ENCODE results near the gene PTGDR. TPM values are rescaled to one million over a fixed set of nuclear protein-coding genes. Genes with fewer than 3 reads are reported as not detected.

Gene PTGDR
- total RNA-seq, 1 experiment from 2014 or later: not detected

DNA sequence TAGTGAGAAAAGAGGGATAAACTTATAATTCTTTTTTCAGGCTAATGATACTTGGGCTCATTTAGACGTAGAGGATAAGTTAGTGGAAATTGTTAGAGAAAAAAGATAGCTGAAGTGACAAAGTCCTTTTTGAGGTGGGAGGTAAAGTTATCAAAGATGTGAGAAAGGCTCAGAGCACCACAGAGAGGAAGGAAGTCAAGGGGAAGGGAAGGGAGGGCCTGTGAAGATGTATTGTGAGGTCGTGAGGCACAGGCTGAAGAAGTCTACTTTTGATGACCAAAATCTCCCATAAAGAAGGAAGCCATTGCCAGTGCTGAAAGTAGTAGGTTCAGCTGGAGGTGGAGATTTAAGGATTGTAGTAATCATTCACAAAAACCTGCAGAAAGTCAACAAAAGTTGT lies 19.4 kb upstream of the PTGDR start:
- H3K27me3 ChIP-seq (ENCODE audit: control insufficient read depth, insufficient read depth, low read length): no peaks in the 10 kb centered on the region; the same call in 1 of the 2 replicates
- DNase-seq: no peak
- no peaks in the 10 kb centered on the region for H3K36me3 ChIP-seq (replicated peaks; ENCODE audit: control insufficient read depth, insufficient read depth, low read length)
- H3K4me3 ChIP-seq (ENCODE audit: insufficient read depth, low read depth, low read length): no peak overlapping the region

- Histone ChIP-seq H3K36me3 (replicated peaks; ENCODE audit: control insufficient read depth, insufficient read depth, low read length) (no peaks in the 10 kb centered on the region), H3K4me3 (ENCODE audit: insufficient read depth, low read depth, low read length) (no peak overlapping the region), H3K27me3 (ENCODE audit: control insufficient read depth, insufficient read depth, low read length) (no peaks in the 10 kb centered on the region; the same call in 1 of the 2 replicates)
- peak; percentile 45 for DNase-seq
These were observed 15.8 kb upstream of the PTGDR start for GRCh38 chr14:52251724-52252123.

DNA sequence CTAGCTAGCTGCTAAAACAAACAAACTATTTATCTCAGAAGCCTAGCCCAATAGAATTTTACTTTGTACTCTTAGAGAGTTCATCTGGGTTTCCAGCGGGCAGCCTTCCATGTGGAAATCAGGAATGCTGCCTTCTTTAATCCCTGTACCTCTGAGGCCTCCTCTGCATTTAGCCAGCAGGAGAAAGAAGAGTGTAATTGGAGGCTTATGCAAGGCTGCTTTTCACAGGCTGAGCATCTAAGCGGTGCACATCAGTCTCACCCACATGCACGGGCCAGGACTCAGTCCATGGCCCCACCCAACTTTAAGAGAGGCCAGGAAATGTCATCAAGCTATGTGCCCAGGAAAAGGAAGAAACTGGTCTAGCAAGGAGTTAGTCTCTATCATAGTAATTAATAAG lies 14.0 kb upstream of the PTGDR start:
- Histone ChIP-seq H3K27me3 (ENCODE audit: control insufficient read depth, insufficient read depth, low read length) (no peaks in the 10 kb centered on the region; the same call in 1 of the 2 replicates), H3K36me3 (replicated peaks; ENCODE audit: control insufficient read depth, insufficient read depth, low read length) (no peaks in the 10 kb centered on the region), H3K4me3 (ENCODE audit: insufficient read depth, low read depth, low read length) (no peak overlapping the region)
- peak; percentile 28 for DNase-seq

- Histone ChIP-seq H3K27me3 (ENCODE audit: control insufficient read depth, insufficient read depth, low read length) (no peaks in the 10 kb centered on the region; the same call in 1 of the 2 replicates), H3K36me3 (replicated peaks; ENCODE audit: control insufficient read depth, insufficient read depth, low read length) (no peaks in the 10 kb centered on the region), H3K4me3 (ENCODE audit: insufficient read depth, low read depth, low read length) (no peak overlapping the region)
- no peak for DNase-seq
These were observed 13.4 kb upstream of the PTGDR start for GRCh38 chr14:52254086-52254485.

DNA sequence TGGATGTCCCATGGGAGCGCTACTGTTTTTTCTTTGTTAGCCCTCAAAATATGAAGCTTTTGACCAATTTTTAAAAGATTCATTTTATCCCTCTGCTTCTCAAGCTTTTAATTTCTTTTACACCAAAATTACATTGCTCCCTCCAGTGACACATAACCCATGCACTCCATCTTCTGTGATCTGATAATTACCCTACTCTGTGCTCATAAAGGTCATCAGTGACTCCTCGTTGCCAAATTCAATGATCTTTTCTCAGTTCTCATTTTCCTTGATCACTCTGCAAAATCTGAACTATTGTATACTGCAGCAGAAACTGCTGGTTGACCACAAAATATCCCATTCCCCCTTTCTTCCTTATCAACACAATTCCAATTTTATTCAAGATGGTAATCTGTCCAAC lies 8.7 kb upstream of the PTGDR start:
- Histone ChIP-seq H3K36me3 (replicated peaks; ENCODE audit: control insufficient read depth, insufficient read depth, low read length) (no peaks in the 10 kb centered on the region), H3K27me3 (ENCODE audit: control insufficient read depth, insufficient read depth, low read length) (no peaks in the 10 kb centered on the region), H3K4me3 (ENCODE audit: insufficient read depth, low read depth, low read length) (no peak overlapping the region)
- no peak for DNase-seq

- DNase-seq: no peak
- Histone ChIP-seq H3K36me3 (replicated peaks; ENCODE audit: control insufficient read depth, insufficient read depth, low read length) (no peaks in the 10 kb centered on the region), H3K27me3 (ENCODE audit: control insufficient read depth, insufficient read depth, low read length) (0 out of 2 replicates have a peak, but pooled peaks cover 1% of the 10 kb centered on the region), H3K4me3 (ENCODE audit: insufficient read depth, low read depth, low read length) (no peak overlapping the region)
These were observed 8.1 kb upstream of the PTGDR start for GRCh38 chr14:52259434-52259833.

DNA sequence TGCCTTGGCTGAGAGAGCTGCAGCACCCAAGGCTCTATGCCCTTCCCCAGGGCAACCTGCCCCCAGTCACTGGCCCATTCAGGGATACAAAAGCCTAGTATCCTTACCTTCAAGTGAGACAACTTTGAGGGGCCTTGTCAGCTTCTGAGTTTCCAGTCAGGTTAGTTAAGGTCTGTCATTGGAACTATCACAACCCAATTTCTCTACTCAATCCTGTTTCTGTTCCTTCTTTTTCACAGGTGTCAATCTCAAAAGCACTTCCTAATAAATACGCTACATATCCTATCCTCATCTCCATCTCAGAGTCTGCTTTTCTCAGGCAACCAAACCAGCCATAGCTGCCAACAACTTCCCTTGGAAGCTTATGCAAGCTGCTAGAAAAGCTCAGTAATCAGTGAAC lies 4.9 kb upstream of the PTGDR start:
- no peak overlapping the region for H3K4me3 ChIP-seq (ENCODE audit: insufficient read depth, low read depth, low read length)
- H3K36me3 ChIP-seq (replicated peaks; ENCODE audit: control insufficient read depth, insufficient read depth, low read length): no peaks in the 10 kb centered on the region
- H3K27me3 ChIP-seq (ENCODE audit: control insufficient read depth, insufficient read depth, low read length): peaks cover 23% of the 10 kb centered on the region
- DNase-seq: no peak

DNA sequence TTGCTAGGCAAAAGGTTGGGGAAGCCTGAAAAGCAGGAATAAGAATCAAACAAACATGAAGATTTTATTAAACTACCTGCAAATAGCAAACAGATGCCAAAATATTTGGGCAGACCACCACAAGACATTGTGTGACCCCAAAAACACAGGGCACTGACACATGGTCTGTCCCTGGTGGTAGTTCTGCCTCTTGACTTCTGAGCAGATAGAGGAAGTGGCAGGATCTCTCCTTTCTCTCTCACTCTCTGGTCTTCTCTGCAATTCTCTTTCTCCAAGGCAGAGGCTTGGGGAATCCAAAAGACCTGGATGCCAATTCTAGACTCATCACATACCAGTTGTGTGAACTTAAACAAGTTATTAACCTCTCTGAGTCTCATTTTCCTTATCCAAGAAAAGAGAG lies 4.3 kb upstream of the PTGDR start:
- H3K4me3 ChIP-seq (ENCODE audit: insufficient read depth, low read depth, low read length): no peak overlapping the region
- DNase-seq: no peak

DNA sequence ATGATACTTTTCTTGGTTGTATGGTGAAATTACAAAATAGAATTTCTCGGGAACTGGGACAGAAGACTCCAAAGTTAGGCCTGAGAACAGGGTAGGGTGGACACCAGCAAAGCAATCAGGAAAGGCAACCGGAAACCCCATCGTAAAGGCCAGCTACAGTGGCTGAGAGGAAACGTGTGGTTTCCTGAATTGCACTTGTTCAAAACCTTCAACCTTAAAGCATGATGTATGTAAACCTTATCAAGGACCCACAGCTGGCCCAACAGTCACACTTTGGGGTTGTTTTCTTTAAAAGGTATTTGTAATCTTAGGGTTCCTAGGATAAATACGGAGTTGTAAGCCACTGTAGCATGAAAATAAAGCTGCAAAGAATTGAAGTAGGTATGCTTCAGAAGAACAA lies 2.2 kb upstream of the PTGDR start:
- Histone ChIP-seq H3K4me3 (ENCODE audit: insufficient read depth, low read depth, low read length) (no peak overlapping the region), H3K36me3 (replicated peaks; ENCODE audit: control insufficient read depth, insufficient read depth, low read length) (no peaks in the 10 kb centered on the region), H3K27me3 (ENCODE audit: control insufficient read depth, insufficient read depth, low read length) (peaks cover 49% of the 10 kb centered on the region)
- DNase-seq: no peak

More for the DNA sequence above, 4.3 kb upstream of the PTGDR start:
- H3K27me3 ChIP-seq (ENCODE audit: control insufficient read depth, insufficient read depth, low read length): peaks cover 29% of the 10 kb centered on the region
- H3K36me3 ChIP-seq (replicated peaks; ENCODE audit: control insufficient read depth, insufficient read depth, low read length): no peaks in the 10 kb centered on the region

GRCh38 chr14:52266179-52266578 lies 1.3 kb upstream of the PTGDR start:
- no peak for DNase-seq
- Histone ChIP-seq H3K4me3 (ENCODE audit: insufficient read depth, low read depth, low read length) (no peak overlapping the region), H3K27me3 (ENCODE audit: control insufficient read depth, insufficient read depth, low read length) (peaks cover 52% of the 10 kb centered on the region), H3K36me3 (replicated peaks; ENCODE audit: control insufficient read depth, insufficient read depth, low read length) (no peaks in the 10 kb centered on the region)

- Histone ChIP-seq H3K36me3 (replicated peaks; ENCODE audit: control insufficient read depth, insufficient read depth, low read length) (no peaks in the 10 kb centered on the region), H3K27me3 (ENCODE audit: control insufficient read depth, insufficient read depth, low read length) (peaks cover 52% of the 10 kb centered on the region), H3K4me3 (ENCODE audit: insufficient read depth, low read depth, low read length) (no peak overlapping the region)
- DNase-seq: no peak
These were observed 716 bp upstream of the PTGDR start for GRCh38 chr14:52266782-52267181.

DNA sequence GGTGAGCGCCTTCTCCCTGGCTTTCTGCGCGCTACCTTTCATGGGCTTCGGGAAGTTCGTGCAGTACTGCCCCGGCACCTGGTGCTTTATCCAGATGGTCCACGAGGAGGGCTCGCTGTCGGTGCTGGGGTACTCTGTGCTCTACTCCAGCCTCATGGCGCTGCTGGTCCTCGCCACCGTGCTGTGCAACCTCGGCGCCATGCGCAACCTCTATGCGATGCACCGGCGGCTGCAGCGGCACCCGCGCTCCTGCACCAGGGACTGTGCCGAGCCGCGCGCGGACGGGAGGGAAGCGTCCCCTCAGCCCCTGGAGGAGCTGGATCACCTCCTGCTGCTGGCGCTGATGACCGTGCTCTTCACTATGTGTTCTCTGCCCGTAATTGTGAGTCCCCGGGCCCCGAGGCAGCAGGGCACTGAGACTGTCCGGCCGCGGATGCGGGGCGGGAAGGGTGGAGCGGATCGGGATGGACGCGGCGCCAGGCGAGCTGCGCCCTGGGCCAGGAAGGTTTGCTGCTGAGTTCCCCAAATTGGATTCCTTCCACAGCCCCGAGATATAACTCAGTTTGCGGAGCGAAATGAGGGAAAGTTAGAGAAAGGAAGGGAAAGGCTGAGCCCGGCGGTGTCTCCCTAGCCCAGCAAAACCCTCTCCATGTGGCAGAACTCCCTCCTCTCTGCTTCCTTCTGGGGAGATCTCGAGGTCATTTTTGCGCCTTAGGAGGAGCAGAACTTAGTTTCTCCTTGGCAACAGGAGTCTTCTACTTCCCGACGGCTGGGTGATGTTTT lies 972 bp downstream of the PTGDR start:
- H3K27me3 ChIP-seq (ENCODE audit: control insufficient read depth, insufficient read depth, low read length): peaks cover 52% of the 10 kb centered on the region
- H3K4me3 ChIP-seq (ENCODE audit: insufficient read depth, low read depth, low read length): peak overlapping the region; percentile 45
- H3K36me3 ChIP-seq (replicated peaks; ENCODE audit: control insufficient read depth, insufficient read depth, low read length): no peaks in the 10 kb centered on the region
- DNase-seq: peak; percentile 73

DNA sequence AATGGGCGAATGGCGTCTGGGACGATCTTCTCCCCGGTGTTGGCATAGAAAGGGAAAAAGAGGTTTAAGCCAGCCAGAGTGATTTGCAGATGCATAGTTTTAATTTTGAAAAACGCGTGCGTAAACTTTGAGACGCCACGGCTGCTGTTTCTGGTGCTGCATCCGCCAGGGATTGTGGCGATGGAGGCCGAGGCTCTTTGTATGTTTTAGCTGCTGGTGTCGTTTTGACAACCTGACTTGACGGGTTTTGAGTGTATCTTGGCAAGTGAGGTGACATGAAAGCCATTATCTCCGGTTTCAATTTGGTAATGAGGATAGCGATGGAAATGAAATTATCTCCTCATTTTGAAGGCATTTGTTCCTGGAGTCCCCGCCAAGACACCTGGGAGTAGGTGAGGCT lies 1.6 kb downstream of the PTGDR start:
- H3K36me3 ChIP-seq (replicated peaks; ENCODE audit: control insufficient read depth, insufficient read depth, low read length): no peaks in the 10 kb centered on the region
- DNase-seq: no peak
- 0 out of 2 replicates have a peak overlapping the region, but pooled peaks have one; percentile 45 for H3K4me3 ChIP-seq (ENCODE audit: insufficient read depth, low read depth, low read length)
- peaks cover 51% of the 10 kb centered on the region for H3K27me3 ChIP-seq (ENCODE audit: control insufficient read depth, insufficient read depth, low read length)

DNA sequence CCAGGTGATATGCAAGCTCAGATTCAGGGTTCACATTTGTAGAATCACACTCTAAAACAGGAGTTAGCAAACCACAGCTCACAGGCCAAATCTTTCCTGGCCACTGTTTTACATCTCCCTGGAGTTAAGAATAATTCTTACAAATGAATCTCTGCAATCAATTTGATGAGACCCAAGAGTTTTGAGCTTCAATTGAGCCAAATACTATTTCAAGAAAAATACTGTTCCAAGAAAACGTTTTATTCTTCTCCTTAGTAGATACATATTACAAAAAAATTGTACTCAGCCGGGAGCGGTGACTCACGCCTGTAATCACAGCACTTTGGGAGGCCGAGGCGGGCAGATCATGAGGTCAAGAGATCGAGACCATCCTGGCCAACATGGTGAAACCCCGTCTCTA lies 2.5 kb downstream of the PTGDR start:
- Histone ChIP-seq H3K36me3 (replicated peaks; ENCODE audit: control insufficient read depth, insufficient read depth, low read length) (no peaks in the 10 kb centered on the region), H3K27me3 (ENCODE audit: control insufficient read depth, insufficient read depth, low read length) (peaks cover 51% of the 10 kb centered on the region), H3K4me3 (ENCODE audit: insufficient read depth, low read depth, low read length) (no peak overlapping the region)
- no peak for DNase-seq

GRCh38 chr14:52271538-52271937 lies 4.0 kb downstream of the PTGDR start:
- Histone ChIP-seq H3K36me3 (replicated peaks; ENCODE audit: control insufficient read depth, insufficient read depth, low read length) (no peaks in the 10 kb centered on the region), H3K27me3 (ENCODE audit: control insufficient read depth, insufficient read depth, low read length) (peaks cover 40% of the 10 kb centered on the region), H3K4me3 (ENCODE audit: insufficient read depth, low read depth, low read length) (no peak overlapping the region)
- DNase-seq: no peak

All from H7 (cell line).